Osteoblast (primary cell): ENCODE data around the gene CXCR4. TPM values are rescaled to one million over a fixed set of nuclear protein-coding genes. Genes with fewer than 3 reads are reported as not detected.

Experiments
- DNase-seq: peaks from one replicate; pipeline ENCODE4 v3.0.0; 2011; ENCODE audit warnings: low spot score, mixed read lengths; ENCODE audit not compliant: insufficient read length; ENCODE audit errors: missing footprints
- H2AFZ ChIP-seq: 2 replicates; pipeline ENCODE4 v1.6.0; 2011; ENCODE audit warnings: mild to moderate bottlenecking, low read length
- H3K27ac ChIP-seq: 2 replicates; pipeline ENCODE4 v1.5.1; 2011; ENCODE audit warnings: mild to moderate bottlenecking, low read depth, low read length, moderate library complexity
- H3K27me3 ChIP-seq: 2 replicates; pipeline ENCODE4 v1.6.0; 2012; ENCODE audit warnings: mild to moderate bottlenecking, control low read depth, inconsistent platforms, low read length, moderate library complexity; ENCODE audit not compliant: insufficient read depth
- H3K36me3 ChIP-seq: 2 replicates; pipeline ENCODE4 v1.5.1; 2011; ENCODE audit warnings: mild to moderate bottlenecking, low read length, control low read depth, moderate library complexity; ENCODE audit not compliant: insufficient read depth
- H3K4me1 ChIP-seq: 2 replicates; pipeline ENCODE4 v1.5.1; 2011; ENCODE audit warnings: mild to moderate bottlenecking, low read length, control low read depth, moderate library complexity; ENCODE audit not compliant: insufficient read depth
- H3K4me2 ChIP-seq: 2 replicates; pipeline ENCODE4 v1.6.0; 2011; ENCODE audit warnings: mild to moderate bottlenecking, low read length; ENCODE audit not compliant: insufficient read depth
- H3K4me3 ChIP-seq: fragments of 200-600 bp; sonication (generic); 3 replicates; pipeline ENCODE4 v1.5.1; 2012; ENCODE audit warnings: mild to moderate bottlenecking, low read length, inconsistent platforms; ENCODE audit not compliant: insufficient read depth
- H3K79me2 ChIP-seq: 2 replicates; pipeline ENCODE4 v1.6.0; 2012; ENCODE audit warnings: mild to moderate bottlenecking, low read length, control low read depth, inconsistent platforms; ENCODE audit not compliant: insufficient read depth
- H3K9me3 ChIP-seq: 2 replicates; pipeline ENCODE4 v1.5.1; 2011; ENCODE audit warnings: low read depth, low read length, control low read depth
- H4K20me1 ChIP-seq: 2 replicates; pipeline ENCODE4 v1.6.0; 2012; ENCODE audit warnings: mild to moderate bottlenecking, low read length, control low read depth; ENCODE audit not compliant: insufficient read depth
- total RNA-seq: library from RNA; depleted of rRNA; stranded (reverse); fragments of >200 nt; gene quantifications from 2 replicates; pipeline ENCODE4 v1.2.3, GENCODE V29; 2012
- TF ChIP-seq, protein P1 (sequence below): IDR thresholded peaks from 2 replicates; pipeline ENCODE4 v1.5.1; 2011; ENCODE audit warnings: mild to moderate bottlenecking, low read depth, low read length, moderate library complexity; ENCODE audit errors: extremely low read depth

CXCR4 gene
- total RNA-seq, 1 donor, result under 0.01 TPM

DNA sequence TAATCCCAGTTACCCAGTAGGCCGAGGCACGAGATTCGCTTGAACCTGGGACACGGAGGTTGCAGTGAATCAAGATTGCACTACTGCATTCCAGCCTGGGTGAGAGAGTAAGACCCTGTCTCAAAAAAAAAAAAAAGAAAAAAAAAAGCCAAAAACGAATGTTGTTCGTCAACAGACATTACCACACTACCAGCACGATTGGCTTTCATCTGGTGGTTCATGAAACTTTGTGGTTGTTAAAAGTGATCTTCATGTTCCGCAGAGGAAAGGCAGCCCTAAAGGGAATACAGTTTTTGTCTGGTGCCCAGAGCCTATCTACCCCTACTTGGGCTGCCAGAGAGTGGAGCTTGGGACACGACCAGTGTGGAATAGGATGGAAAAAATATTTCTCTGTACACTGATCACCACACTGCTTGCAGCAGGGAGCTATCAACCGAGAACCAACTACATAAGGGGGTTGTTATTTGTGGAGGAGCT, 13.6 kb upstream of the CXCR4 start:
- no peaks in the 10 kb centered on the region for H3K9me3 ChIP-seq
- no peaks in the 10 kb centered on the region for H4K20me1 ChIP-seq
- H3K4me1 ChIP-seq, result no peaks in the 10 kb centered on the region
- DNase-seq, result no peak
- no peaks in the 10 kb centered on the region for H3K79me2 ChIP-seq
- no peaks in the 10 kb centered on the region for H3K36me3 ChIP-seq
- H3K4me2 ChIP-seq, result no peak overlapping the region
- H3K27ac ChIP-seq, result no peak overlapping the region
- TF ChIP-seq, protein P1, sequence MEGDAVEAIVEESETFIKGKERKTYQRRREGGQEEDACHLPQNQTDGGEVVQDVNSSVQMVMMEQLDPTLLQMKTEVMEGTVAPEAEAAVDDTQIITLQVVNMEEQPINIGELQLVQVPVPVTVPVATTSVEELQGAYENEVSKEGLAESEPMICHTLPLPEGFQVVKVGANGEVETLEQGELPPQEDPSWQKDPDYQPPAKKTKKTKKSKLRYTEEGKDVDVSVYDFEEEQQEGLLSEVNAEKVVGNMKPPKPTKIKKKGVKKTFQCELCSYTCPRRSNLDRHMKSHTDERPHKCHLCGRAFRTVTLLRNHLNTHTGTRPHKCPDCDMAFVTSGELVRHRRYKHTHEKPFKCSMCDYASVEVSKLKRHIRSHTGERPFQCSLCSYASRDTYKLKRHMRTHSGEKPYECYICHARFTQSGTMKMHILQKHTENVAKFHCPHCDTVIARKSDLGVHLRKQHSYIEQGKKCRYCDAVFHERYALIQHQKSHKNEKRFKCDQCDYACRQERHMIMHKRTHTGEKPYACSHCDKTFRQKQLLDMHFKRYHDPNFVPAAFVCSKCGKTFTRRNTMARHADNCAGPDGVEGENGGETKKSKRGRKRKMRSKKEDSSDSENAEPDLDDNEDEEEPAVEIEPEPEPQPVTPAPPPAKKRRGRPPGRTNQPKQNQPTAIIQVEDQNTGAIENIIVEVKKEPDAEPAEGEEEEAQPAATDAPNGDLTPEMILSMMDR, result no peak
- H3K27me3 ChIP-seq, result peaks cover 1% of the 10 kb centered on the region
- H2AFZ ChIP-seq, result no peak overlapping the region
- no peak overlapping the region for H3K4me3 ChIP-seq

DNA sequence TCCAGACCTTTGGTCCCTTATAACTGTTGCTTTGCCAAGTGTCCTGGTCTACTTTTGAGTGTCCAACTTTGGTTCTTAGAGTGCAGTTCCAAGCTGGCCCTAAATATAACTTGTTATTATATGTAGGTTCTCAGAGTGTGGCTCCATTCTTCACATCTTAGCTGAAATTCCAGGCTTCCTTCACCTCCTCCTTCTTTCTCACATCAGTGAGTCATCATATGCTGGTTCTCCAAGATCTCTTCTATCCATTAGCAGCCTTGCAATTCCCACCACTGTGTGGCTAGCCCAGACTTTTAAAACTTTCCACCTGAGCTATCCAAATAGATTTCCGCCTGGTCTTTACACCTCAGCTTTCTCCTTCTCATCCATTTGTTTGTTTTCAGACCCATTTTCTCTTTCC, 12.6 kb upstream of the CXCR4 start:
- no peaks in the 10 kb centered on the region for H3K36me3 ChIP-seq
- H3K9me3 ChIP-seq, result no peaks in the 10 kb centered on the region
- peaks cover 3% of the 10 kb centered on the region for H3K27me3 ChIP-seq
- H3K79me2 ChIP-seq, result no peaks in the 10 kb centered on the region
- no peaks in the 10 kb centered on the region for H3K4me1 ChIP-seq
- H3K27ac ChIP-seq, result no peak overlapping the region
- H3K4me3 ChIP-seq, result no peak overlapping the region
- no peaks in the 10 kb centered on the region for H4K20me1 ChIP-seq
- no peak overlapping the region for H3K4me2 ChIP-seq
- no peak overlapping the region for H2AFZ ChIP-seq
- TF ChIP-seq, protein P1, result no peak
- DNase-seq, result no peak

DNA sequence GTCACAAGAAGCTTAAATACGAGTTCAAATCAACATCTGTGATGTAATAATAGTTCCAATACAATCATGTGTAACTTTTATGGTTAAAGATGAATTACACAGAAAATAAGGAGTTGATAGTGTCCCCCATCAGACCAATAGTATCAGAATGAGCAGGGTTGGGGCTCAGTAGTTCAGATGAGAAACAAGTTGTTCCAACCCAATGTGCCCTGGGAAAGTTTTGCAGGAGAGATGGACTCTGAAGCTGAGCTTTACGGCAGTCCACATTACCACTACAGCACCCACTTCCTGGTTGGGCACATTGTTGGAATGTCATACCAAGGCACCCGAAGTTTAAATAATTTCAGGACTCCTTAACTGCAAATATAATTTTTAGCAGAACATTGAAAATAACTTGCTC, 12.1 kb upstream of the CXCR4 start:
- Histone ChIP-seq H3K4me3 (no peak overlapping the region), H2AFZ (no peak overlapping the region), H3K4me1 (no peaks in the 10 kb centered on the region), H4K20me1 (no peaks in the 10 kb centered on the region), H3K9me3 (no peaks in the 10 kb centered on the region), H3K27ac (no peak overlapping the region), H3K79me2 (no peaks in the 10 kb centered on the region), H3K4me2 (no peak overlapping the region), H3K27me3 (peaks cover 5% of the 10 kb centered on the region), H3K36me3 (no peaks in the 10 kb centered on the region)
- no peak for DNase-seq
- TF ChIP-seq, protein P1, result no peak

DNA sequence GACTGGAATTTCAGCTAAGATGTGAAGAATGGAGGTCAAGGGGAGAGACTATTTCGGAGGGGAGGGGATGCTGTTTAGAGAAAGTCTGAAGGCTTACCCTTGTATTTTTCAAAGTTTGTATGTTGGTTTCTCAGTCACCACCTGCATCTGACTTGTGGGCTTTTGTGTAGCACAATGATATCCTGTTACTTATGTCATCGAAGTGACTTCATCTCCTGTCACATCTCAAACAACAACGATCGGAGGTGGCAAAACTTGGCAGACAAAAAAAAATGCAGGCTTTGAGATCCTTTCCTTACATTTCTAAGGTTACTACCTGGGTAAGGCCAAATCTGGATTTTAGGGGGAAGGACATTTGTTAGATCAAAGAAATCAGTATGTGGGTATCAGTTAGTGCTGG, 11.7 kb upstream of the CXCR4 start:
- H3K4me2 ChIP-seq, result no peak overlapping the region
- TF ChIP-seq, protein P1, result no peak
- H2AFZ ChIP-seq, result no peak overlapping the region
- H3K79me2 ChIP-seq, result no peaks in the 10 kb centered on the region
- H3K4me3 ChIP-seq, result no peak overlapping the region
- no peaks in the 10 kb centered on the region for H3K9me3 ChIP-seq
- peaks cover 5% of the 10 kb centered on the region for H3K27me3 ChIP-seq
- no peak overlapping the region for H3K27ac ChIP-seq
- no peak for DNase-seq
- H3K36me3 ChIP-seq, result no peaks in the 10 kb centered on the region
- H3K4me1 ChIP-seq, result no peaks in the 10 kb centered on the region
- no peaks in the 10 kb centered on the region for H4K20me1 ChIP-seq
